T-helper 2 cell treated with Interferon-gamma antibody and Interleukin-4, amounts not matched to agents 5 μg/mL and 100 μg/mL, for 36 hours (primary cell): ENCODE data around the gene ATP1B1.

Source experiments
- DNase-seq: peaks from one replicate; pipeline ENCODE4 v3.0.0; 2021; ENCODE audit warnings: low spot score
- H3K27ac Mint-ChIP-seq: one replicate; pipeline ENCODE4 v1.8.0; 2021; ENCODE audit warnings: mild to moderate bottlenecking, mixed read lengths
- H3K27me3 Mint-ChIP-seq: one replicate; pipeline ENCODE4 v1.8.0; 2021; ENCODE audit warnings: low read depth, mixed read lengths
- H3K36me3 Mint-ChIP-seq: one replicate; pipeline ENCODE4 v1.8.0; 2021; ENCODE audit warnings: low read depth, mixed read lengths
- H3K4me1 Mint-ChIP-seq: one replicate; pipeline ENCODE4 v1.8.0; 2021; ENCODE audit warnings: low read depth, mixed read lengths
- H3K4me3 Mint-ChIP-seq: one replicate; pipeline ENCODE4 v1.8.0; 2022; ENCODE audit warnings: mild to moderate bottlenecking, moderate library complexity, mixed read lengths
- H3K9me3 Mint-ChIP-seq: one replicate; pipeline ENCODE4 v1.8.0; 2021; ENCODE audit warnings: mixed read lengths

Gene ATP1B1

DNA sequence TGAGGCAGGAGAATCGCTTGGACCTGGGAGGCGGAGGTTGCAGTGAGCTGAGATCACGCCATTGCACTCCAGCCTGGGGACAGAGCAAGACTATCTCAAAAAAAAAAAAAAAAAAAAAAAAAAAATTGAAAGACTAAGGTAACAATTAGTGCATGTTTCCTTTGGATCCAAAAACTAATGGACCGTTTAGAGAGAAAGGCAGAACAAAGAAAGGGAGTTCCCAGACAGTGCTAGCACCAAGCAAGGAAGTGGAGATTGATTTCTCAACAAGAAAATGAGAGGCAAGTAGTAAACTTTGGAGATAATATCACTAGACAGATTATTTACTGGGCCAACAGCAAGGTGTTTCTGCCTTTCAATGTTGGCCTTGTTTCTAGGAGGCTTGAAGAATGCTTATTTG is 24.2 kb downstream of the ATP1B1 start:
- Mint-ChIP-seq H3K4me3 (no peak overlapping the region), H3K36me3 (peaks cover 4% of the 10 kb centered on the region), H3K4me1 (peaks cover 2% of the 10 kb centered on the region), H3K27me3 (no peaks in the 10 kb centered on the region), H3K27ac (no peak overlapping the region), H3K9me3 (no peaks in the 10 kb centered on the region)
- DNase-seq, result no peak

DNA sequence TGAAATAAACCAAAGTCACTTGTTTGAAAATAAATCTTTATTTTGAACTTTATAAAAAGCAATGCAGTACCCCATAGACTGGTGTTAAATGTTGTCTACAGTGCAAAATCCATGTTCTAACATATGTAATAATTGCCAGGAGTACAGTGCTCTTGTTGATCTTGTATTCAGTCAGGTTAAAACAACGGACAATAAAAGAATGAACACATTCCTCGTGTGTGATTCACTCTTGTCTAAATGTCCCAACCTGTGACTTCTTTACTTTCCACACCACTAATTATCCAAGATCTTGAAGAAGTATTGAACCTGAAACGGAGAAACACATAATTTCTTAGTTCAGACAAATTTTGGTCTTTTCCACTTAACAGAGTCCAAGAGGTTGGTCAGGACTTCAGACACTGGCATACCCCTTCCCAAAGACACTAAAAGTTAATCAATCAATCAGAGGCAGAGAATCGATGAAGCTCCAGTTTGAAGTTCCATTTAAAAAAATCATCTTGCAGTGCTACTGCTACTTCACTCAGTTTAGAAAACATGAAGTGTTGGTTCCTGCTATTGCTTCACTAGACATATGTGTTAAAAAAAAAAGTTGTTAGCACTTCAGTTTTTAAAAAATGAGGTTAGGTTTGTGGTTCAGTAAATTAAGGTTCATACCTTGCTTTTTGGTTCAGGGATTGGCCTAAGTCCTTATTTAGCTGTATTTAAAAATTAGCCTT is 26.2 kb downstream of the ATP1B1 start:
- Mint-ChIP-seq H3K9me3 (no peaks in the 10 kb centered on the region), H3K27me3 (no peaks in the 10 kb centered on the region), H3K4me3 (no peak overlapping the region), H3K27ac (no peak overlapping the region), H3K4me1 (peaks cover 3% of the 10 kb centered on the region), H3K36me3 (peaks cover 6% of the 10 kb centered on the region)
- DNase-seq, result no peak

DNA sequence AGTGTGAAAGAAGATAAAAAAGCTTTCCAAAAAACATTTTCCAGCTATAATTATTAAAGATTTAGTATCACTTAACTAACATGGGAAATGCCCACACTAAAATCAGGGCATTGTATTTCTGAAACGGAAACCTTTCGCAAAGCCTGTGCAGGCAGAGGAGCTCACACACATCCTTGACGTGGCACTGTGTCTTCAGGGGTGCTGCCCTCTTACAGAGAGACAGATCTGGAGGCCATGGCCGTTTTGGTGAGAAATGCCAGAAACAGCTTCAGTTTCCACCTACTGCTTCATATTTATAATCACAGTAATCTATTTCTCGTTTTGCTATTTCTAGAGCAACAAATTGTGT is 26.7 kb downstream of the ATP1B1 start:
- Mint-ChIP-seq H3K27me3 (no peaks in the 10 kb centered on the region), H3K4me1 (peaks cover 3% of the 10 kb centered on the region), H3K36me3 (peaks cover 6% of the 10 kb centered on the region), H3K27ac (no peak overlapping the region), H3K9me3 (no peaks in the 10 kb centered on the region), H3K4me3 (no peak overlapping the region)
- DNase-seq, result no peak

DNA sequence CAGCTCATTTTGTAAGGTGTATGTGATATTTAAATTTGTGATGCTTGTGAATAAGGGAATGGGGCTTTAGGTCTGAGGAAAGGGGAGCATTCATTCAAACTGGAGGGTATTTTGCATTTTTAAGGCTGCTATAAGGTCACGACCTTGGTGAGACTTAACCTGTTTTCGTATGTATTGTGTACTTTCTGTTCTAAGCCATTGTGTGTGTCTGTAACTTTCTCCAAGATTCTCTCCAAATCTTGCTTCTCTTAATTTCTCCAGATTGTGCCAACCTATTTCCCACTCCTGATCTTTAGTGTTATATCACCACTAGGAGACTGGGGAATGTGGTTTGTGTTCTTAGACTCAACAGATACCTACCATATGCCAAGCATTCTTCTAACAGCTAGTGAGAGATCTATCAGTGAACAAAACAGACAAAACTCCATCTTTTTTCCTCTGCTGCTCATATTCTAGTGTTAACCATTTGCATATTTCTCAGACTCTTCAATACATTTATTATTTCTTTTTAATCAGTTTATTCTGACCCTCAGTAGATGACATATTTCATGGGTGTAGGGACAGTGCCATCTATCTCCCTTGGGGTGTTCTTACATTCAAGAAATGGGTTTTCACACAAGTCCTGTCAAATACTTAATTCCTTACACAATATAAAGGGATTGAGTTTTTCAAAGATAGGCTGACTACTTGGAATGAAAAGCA is 27.5 kb downstream of the ATP1B1 start:
- Mint-ChIP-seq H3K36me3 (peaks cover 6% of the 10 kb centered on the region), H3K27me3 (no peaks in the 10 kb centered on the region), H3K9me3 (no peaks in the 10 kb centered on the region), H3K27ac (no peak overlapping the region), H3K4me3 (no peak overlapping the region), H3K4me1 (peaks cover 7% of the 10 kb centered on the region)
- no peak for DNase-seq

DNA sequence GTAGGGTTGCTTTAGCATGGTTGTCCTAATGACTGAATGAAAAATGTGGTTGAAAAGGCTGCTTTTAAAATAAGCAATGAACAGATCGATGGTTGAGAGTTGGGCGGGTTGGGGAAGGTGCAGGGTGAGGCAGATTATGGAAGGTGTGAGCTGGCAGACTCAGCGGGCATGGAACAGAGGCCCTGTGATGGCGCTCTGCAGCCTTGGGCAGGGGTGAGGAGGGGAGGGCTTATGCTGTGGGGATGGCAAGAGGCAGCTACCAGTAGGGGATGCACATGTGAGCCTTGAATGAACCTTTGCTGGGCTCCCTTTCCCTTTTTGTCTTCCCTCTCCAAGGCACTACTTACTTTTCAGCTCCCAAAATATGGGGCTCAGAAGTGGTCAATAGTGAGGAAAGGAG is 30.9 kb downstream of the ATP1B1 start:
- peaks cover 17% of the 10 kb centered on the region for H3K4me1 Mint-ChIP-seq
- DNase-seq, result no peak
- no peak overlapping the region for H3K4me3 Mint-ChIP-seq
- H3K27me3 Mint-ChIP-seq, result no peaks in the 10 kb centered on the region
- H3K9me3 Mint-ChIP-seq, result no peaks in the 10 kb centered on the region
- no peak overlapping the region for H3K27ac Mint-ChIP-seq
- H3K36me3 Mint-ChIP-seq, result peaks cover 6% of the 10 kb centered on the region

DNA sequence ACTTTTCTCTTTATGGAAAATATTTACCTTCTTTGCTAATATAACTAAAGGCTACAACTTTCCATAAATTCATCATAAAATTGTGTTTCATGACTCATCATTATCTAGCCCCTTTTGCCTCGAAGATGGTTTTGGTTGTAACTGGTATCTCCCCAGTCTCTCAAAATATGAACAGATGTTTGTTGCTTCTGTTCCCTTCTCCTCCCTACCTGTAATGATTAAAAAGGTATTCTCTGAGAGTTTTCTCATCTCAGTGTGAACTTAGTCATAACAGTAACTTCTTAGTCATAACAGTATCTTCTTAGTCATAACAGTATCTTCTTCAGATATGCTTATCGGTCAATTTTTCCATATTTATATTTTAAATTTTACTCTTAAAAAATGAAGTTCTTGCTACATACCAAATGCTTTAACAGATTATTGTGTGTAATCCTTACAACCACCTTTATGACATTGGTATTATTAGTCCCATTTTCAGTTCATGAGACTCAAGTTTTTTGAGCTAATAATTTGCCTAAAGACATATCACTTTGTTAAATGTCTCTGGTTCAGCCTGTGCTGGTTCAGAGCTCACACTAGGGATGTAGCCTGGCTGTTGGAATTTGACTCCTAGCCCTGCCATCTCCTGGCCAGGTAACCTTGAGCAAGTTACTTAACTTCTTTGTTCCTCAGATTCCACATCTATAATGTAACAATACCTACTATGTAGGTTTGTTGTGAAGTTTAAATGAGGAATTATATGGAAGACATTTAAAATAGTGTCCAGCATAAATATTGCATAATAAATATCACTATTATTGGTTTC is 32.6 kb downstream of the ATP1B1 start:
- no peaks in the 10 kb centered on the region for H3K27me3 Mint-ChIP-seq
- H3K9me3 Mint-ChIP-seq, result no peaks in the 10 kb centered on the region
- no peak overlapping the region for H3K27ac Mint-ChIP-seq
- peaks cover 2% of the 10 kb centered on the region for H3K36me3 Mint-ChIP-seq
- no peak for DNase-seq
- H3K4me3 Mint-ChIP-seq, result no peak overlapping the region
- H3K4me1 Mint-ChIP-seq, result peaks cover 17% of the 10 kb centered on the region

DNA sequence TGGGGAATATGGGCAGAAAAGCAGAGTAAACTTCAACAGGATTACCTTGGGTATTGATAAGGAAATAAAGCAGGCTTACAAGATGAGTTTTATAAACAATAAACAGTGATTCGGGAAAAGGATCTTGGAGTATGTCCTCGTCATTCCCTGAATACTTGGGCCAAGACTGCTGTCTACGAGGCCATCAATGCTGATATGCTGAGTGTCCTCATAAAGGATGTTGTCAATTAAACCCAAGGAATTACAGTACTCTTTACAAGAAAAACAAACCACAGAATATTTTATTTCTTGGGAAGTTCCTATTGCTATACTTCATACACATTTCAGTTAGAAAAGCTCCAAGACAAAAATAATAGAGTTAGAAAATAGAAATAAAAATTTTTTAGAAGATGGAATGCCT is 34.9 kb downstream of the ATP1B1 start:
- DNase-seq, result no peak
- peaks cover 2% of the 10 kb centered on the region for H3K27me3 Mint-ChIP-seq
- H3K9me3 Mint-ChIP-seq, result no peaks in the 10 kb centered on the region
- peaks cover 17% of the 10 kb centered on the region for H3K4me1 Mint-ChIP-seq
- peaks cover 2% of the 10 kb centered on the region for H3K36me3 Mint-ChIP-seq
- no peak overlapping the region for H3K4me3 Mint-ChIP-seq
- H3K27ac Mint-ChIP-seq, result no peak overlapping the region

DNA sequence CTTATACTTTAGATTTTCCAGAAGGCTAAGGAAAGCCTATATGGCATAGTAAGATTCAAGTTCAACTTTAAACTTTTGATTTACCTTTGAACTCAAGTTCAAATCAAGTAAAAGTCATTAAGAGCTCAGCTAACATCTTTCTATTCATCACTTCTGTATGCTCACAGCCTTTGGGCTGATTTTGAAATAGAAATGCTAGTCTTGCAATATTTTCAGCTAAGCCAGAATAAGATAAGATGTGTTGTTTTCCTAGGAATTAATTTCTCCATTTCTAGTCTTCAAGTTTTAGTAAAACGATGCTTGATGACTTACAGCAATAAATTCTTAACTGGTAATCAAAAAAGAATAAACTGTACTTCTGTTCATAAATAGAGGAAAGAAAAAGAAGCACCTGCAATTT is 35.6 kb downstream of the ATP1B1 start:
- no peaks in the 10 kb centered on the region for H3K9me3 Mint-ChIP-seq
- H3K27me3 Mint-ChIP-seq, result peaks cover 2% of the 10 kb centered on the region
- H3K4me3 Mint-ChIP-seq, result no peak overlapping the region
- H3K36me3 Mint-ChIP-seq, result peaks cover 2% of the 10 kb centered on the region
- no peak overlapping the region for H3K27ac Mint-ChIP-seq
- no peak for DNase-seq
- peaks cover 17% of the 10 kb centered on the region for H3K4me1 Mint-ChIP-seq

DNA sequence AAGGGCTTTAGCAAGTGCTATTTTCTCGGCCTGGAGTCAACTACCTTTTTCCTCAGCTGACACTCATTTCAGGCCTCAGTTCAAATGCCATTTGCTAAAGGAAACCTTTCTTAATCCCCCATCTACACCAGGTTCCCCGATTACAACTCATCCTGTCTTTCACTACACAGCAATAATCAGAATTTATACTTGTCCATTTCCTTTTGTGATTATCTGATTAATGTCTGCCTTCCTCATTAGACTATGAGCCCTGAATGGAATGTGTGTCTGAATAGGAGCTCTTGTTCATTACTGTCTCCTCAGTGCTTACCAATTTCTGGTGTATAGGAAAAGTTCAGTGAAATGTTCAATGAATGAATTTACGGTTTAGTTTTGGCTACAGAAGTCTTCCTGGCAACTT is 36.9 kb downstream of the ATP1B1 start:
- H3K36me3 Mint-ChIP-seq, result no peaks in the 10 kb centered on the region
- no peak overlapping the region for H3K27ac Mint-ChIP-seq
- DNase-seq, result no peak
- H3K4me3 Mint-ChIP-seq, result no peak overlapping the region
- peaks cover 2% of the 10 kb centered on the region for H3K27me3 Mint-ChIP-seq
- no peaks in the 10 kb centered on the region for H3K9me3 Mint-ChIP-seq
- H3K4me1 Mint-ChIP-seq, result peaks cover 15% of the 10 kb centered on the region

DNA sequence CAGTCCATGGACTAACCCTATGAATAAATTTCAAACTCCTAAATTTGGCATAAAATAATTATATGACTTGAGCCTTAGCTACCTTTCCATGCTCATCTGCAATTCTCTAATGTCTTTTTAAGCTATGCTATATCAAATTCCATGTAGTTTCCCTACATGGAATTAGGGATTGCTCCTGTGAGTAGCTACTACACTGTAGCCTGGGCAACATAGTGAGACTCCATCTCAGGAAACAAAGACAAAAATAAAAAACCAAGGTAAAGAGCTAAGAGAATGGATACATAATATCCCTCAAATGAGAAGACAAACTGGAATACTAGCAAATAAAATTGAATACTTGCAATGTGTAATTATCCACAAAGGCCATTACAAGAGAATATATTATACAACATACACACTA is 37.5 kb downstream of the ATP1B1 start:
- no peak for DNase-seq
- peaks cover 2% of the 10 kb centered on the region for H3K27me3 Mint-ChIP-seq
- peaks cover 12% of the 10 kb centered on the region for H3K4me1 Mint-ChIP-seq
- no peaks in the 10 kb centered on the region for H3K9me3 Mint-ChIP-seq
- H3K36me3 Mint-ChIP-seq, result no peaks in the 10 kb centered on the region
- H3K27ac Mint-ChIP-seq, result no peak overlapping the region
- no peak overlapping the region for H3K4me3 Mint-ChIP-seq

DNA sequence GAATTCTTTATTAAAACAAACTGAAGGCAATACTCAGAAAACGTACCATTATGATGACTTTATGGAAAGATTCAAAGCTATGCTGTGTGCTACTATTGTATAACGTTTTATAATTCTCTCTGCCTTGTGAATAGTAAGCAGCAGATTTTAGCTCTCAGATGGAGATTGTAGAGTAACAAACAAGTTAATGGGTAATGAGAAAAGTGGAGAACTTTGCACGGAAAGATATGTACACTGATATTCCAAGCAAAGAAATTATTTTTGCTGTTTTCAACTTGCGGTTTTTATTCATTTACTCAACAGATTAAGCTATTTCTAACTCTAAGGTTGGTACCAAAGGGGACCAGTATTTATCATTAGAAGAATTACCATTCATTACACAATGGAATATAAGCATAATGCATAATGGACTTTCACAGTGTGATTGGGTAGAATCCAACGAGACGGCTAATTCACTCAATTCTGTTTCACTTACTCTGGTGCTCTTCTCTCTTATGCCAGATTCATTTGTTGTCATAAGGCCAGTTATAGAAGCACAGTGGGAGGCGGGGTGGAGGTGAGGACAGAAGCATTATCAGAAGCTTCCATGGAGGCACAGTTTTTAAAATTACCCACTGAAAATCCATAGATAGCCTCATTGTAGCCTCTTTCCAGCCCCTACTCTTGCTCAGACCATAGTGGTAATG is 38.6 kb downstream of the ATP1B1 start:
- H3K27ac Mint-ChIP-seq, result no peak overlapping the region
- H3K4me3 Mint-ChIP-seq, result no peak overlapping the region
- H3K36me3 Mint-ChIP-seq, result no peaks in the 10 kb centered on the region
- H3K4me1 Mint-ChIP-seq, result peaks cover 5% of the 10 kb centered on the region
- DNase-seq, result no peak
- peaks cover 2% of the 10 kb centered on the region for H3K27me3 Mint-ChIP-seq
- no peaks in the 10 kb centered on the region for H3K9me3 Mint-ChIP-seq

DNA sequence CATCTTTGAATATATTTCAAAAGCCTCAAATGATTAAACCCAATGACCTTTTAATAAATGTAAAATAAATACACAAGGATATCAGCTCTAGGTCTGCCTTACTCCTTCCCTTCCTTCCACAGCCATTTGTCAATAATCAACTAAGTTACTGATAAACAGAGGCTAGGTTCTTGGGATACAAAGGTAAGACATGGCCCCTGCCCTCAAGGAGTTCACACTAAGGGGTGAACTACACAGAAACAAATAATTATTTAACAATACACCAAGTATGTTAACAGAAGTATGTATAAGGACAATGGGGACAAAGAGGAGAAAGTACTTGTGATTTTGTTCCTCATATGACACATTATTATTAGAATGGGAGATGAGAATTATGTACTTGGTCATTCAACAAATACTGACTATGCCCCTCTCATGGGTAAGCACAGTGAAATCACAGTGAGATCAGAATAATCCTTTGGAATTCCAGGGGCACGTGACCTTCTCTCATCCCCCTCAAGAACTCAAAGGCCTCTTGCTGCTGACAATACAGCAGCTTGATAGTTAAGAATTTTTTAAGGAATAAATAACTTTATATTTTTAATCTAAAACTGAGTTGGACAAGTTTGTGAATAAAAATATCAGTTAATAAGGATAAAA is 40.2 kb downstream of the ATP1B1 start:
- Mint-ChIP-seq H3K27me3 (peaks cover 2% of the 10 kb centered on the region), H3K36me3 (no peaks in the 10 kb centered on the region), H3K4me1 (peaks cover 2% of the 10 kb centered on the region), H3K9me3 (no peaks in the 10 kb centered on the region), H3K27ac (no peak overlapping the region), H3K4me3 (no peak overlapping the region)
- DNase-seq, result no peak

DNA sequence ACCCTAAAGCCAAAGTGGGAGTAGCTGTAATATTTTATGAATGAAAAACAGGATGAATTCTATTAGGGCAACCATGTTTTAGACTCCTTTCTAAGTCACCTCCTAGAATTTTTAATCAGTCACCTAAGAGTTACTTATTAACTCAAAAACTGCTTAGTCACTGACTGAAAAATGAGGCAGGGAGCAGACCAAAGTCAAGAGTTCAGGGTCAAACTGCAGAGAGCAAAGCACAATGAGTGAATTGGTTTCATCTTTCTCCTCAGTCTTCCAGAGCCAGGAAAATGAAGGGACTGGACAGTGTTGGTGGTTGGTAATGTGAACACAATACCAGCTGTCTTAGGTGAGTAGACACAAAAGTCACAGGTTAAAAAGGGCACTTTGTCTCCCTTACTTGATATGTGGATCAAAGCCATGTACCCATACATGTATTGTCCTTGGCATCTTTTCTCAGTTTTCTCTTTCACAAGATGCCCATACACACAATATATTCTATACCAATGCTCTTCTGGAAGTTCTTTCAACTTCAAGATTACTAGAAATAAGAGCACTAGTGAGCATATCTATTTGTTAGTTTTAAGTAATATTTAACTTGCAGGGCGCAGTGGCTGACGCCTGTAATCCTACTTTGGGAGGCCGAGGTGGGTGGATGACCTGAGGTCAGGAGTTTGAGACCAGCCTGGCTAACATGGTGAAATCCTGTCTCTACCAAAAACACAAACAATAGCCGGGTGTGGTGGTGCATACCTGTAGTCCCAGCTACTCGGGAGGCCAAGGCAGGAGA is 42.2 kb downstream of the ATP1B1 start:
- Mint-ChIP-seq H3K4me3 (no peak overlapping the region), H3K27ac (no peak overlapping the region), H3K27me3 (peaks cover 2% of the 10 kb centered on the region), H3K9me3 (no peaks in the 10 kb centered on the region), H3K36me3 (no peaks in the 10 kb centered on the region), H3K4me1 (no peaks in the 10 kb centered on the region)
- DNase-seq, result no peak
